Right forelimb (tissue), 1 donor: Measurements from ENCODE around the gene AGTPBP1.

Experiments used
- DNase-seq: peaks from one replicate; pipeline ENCODE4 v3.0.0-alpha.2; 2018

The AGTPBP1 gene

DNA sequence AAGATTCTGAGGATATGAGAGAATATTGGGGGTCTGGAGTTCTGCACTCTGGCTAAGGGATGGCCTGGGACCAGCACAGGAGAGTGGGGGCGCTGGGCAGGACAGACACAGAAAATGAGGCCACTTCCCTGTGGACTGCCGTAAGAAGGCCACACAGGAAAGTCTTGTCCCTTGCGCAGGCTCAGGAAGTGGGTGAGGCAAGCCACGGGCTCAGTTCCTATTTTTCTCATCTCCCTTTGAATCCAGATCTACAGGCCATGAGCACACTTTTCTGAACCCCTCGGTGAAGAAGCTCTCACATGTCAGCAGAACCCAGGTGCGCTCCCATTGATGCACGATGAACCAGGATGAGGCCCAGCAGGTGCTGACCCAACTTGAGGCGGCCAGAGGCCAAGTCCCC, 207.4 kb downstream of the AGTPBP1 start:
- DNase-seq, result no peak

DNA sequence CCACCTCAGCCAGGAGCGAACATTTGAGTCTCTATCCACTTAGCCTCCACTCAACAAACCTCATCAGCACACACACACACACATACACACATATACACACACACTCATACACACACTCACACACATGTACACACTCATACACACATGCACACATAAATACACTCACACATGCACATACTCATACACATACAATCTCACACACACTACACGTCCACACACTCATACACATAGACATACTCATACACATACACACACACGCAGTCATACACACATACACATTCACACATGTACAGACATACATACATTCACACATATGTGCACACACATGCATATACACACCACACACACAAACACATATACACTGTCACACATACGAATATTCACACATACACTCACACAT, 208.2 kb downstream of the AGTPBP1 start:
- DNase-seq, result no peak

DNA sequence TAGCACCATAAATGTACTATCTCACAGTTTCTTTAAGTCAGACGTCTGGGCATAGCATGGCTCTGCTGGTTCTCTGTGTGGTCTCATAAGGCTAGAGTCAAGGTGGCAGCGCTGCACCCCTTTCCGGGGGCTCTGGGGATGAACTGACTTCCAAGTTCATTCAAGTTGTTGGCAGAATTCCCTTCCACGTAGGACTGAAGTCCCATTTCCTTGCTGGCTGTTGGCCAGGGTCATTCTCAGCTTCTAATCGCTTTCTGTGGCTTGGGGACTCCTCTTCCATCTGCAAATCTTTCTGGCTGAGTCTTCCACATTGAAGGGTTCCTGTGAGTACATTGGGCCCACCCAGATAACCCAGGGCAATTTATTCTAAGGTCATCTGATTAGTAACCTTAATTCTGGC, 211.0 kb downstream of the AGTPBP1 start:
- DNase-seq, result no peak

DNA sequence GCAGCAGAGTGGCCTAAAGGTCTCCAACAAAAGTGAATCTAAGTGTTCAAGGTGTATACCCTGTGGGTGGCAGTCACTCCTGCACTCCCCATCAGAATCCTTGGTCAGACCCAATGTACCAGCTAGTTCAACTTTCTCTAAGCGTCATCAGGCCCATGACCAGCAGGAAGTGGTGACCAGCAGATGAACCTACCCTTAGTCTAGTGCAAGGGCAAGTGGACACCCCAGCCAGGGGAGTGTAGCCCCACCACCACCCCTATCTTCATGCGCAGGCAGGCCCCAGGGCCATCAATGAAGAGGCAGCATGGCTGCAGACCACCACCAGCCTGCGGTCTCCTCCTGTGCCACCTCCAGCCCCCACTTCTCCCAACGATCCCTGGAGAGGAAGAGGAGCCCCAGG, 213.1 kb downstream of the AGTPBP1 start:
- no peak for DNase-seq

DNA sequence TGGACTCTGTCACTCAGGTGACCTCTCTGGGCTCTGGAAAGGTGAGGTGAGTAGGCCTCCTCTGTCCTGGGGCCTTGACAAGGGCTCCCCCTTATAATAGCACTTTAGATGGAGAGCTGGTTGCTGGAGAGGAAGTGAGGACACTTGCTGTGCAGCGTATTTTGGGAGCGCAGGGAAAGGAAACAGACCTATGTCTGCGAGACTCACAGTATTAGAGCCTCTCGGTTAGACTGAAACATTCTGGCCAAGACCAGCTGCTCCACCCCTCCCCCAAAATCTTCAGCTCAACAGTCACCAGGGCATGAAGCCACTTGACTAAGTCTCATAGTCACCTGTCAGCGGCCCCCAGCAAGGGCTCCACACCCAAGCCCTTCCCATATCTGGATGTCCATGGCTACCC, 213.6 kb downstream of the AGTPBP1 start:
- no peak for DNase-seq

DNA sequence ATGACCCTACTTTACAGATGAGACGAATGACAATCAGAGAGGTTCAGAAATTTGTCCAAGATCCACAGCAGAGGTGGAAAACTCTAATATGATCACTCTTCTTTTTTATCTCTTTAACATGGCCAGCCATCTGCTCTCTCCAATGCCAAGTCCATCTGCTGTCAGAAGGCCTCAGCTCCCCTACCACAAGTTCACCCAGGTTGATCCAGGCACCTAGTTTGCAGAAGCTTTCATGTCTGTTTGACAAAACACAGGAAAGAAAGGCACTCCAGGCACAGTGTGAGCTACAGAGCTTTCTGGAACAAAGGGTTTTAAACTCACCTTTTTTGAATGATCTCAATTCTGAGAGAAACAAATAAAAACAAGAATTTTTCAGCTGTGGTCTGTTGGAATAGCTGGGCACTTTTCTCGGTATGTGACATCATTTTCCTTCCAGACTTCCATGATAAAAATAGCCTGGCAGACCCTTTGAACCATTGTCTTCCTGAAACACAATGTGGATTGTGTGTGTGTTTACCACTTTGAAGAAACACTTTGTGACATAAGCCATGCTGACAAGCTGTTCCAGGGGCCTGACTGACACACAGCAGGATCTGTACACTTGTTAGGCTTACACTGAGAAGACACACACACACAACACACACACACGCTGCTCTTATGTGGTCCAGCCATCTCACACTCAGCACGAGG, 214.3 kb downstream of the AGTPBP1 start:
- no peak for DNase-seq

DNA sequence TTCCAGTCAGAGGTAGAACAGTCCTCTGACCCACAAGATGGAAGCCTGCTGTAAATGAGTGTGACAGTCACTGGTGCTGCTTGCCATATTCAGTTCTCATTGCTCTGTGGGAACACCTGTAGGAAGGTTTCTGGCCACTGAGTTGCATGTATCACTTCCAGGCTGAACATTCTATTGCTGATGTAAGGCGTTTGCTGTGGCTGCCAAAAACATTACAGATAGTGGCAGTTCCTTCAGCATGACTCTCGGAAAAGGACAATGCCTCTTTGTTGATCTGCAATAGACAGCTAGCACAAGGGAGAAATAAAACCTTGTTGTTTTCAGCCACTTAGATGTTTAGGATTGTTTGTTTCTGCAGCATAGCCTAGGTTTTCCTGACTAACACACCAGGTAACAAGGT, 217.2 kb downstream of the AGTPBP1 start:
- DNase-seq, result no peak

DNA sequence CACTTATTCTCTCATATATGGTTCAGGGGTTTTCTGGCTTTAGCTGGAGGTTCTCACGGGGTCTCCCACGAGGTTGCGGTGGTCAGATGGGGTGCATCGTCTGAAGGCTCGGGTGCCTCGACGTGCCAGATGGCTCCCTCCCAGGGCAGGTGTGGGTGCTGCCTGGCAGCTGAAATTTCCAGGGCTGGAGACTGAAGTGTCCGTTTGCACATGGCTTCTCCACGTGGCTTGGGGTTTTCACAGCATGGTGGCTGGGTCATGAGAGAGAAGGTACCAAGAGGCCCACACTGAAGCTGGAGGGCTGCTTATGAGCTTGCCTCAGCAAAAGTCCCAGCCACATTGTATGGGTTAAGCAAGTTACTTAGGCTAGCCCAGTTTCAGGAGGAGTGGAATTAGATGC, 218.6 kb downstream of the AGTPBP1 start:
- DNase-seq, result no peak

DNA sequence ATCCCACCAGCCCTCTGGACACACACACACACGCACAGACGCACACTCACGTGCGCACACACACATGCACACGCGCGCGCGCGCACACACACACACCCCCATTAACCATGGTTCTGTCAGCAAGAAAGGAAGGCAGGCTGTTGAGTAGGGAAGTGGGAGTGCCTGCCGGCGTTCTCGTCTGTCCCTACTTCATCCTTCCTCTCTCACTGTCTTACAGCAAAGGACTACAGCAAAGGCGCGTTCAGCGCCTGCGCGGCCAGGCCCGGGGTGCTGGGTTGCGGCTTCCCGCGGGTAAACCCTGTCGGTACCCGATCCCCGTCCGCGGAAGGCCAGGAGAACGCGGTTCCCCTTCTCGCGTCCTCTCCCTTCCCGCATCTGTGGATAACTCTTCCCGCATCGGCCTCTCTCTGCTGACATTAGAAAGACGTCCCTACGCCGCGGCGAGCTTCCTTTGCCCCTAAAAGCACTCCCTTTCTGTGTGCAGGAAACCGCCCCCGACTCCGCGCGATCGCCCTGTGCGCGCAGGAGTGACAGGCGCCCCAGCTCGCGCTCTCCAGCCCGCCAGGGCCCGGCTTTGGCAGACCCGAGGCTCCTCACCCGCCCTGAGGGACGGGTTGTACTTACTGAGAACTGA, 219.2 kb downstream of the AGTPBP1 start:
- DNase-seq, result peak; percentile 80

DNA sequence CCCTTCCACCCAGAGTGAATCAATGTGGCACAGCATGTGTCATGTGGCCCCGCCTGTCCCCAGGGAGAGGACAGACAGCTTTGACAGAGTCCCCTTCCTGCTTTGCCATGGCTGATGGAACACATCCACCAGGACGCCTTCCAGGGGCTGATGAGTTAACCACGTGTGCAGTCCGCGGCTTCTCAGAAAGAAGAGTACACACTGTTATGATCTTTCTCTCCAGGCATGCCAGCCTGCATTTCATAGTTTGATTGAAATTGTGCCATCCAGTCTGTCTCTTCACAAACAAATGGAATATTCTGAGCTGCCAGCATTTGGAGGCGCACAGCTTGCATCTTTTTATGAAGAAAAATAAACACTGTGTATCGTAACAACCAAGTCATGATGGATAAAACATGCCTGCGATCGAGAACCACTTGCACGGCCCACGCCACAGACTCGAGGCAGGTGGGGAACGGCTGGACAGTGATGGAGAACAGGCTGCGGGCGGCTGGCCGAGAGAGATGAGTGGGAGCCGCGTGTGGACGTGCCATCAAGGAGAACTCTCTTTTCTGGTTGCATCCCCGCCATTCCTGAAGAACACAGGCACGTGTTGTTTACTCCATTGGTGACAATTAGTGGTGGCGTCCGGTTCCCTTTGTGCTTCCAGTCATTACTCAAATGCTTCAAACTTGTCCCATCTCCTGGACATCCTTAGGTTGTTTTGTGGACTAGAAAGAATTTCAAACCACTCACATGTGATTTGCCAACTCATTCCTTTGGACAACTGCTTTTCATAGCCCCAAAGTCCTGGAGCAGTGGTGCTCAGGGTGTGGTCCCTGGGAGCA, 220.2 kb downstream of the AGTPBP1 start:
- no peak for DNase-seq

DNA sequence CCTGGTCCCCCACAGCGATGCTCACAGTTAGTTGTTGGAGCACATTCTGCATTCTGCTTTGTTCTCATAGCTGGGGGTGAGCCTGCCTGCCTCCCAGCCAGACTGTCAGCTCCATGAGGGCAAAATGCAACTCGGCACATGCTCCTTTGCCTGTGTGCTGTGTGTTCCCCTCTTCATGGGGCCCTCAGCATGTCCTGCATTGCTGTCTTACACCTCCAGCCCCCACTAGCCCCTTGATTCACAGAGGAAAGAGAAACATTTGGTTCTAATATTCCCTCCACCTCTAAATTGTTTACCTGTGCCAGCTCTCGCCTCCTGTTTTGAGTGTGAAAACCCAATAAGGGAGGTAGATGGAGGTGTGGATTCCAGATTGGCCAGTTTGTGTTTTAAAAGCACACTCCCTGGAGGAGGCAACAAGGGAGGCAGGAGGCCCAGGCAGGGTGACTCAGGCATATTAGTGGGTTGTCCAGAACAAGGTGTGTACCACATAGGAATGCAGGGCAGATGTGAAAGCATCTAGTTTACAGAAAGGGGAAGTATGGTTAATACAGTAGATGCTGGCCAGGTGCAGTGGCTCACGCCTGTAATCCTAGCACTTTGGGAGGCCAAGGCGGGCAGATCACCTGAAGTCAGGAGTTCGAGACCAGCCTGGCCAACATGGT, 224.6 kb downstream of the AGTPBP1 start:
- no peak for DNase-seq

DNA sequence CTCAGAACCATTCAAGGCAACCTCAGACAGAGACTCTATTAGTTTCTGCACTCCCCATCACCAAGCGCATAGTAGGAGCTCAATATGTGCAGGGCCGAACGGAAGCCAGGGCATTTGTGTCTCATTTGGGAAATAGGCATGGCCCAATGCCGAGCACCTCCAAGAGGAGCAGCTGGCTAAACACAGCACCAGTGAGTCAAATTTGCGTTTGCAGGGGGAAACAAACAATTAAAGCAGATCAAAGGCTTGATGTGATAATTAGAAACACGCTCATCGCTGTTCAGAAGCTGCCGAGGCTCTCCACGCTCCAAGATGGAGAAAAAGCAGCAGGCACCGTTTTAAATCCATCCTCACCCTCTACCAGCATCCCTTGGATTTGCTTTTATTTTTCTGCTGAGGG, 225.3 kb downstream of the AGTPBP1 start:
- no peak for DNase-seq

DNA sequence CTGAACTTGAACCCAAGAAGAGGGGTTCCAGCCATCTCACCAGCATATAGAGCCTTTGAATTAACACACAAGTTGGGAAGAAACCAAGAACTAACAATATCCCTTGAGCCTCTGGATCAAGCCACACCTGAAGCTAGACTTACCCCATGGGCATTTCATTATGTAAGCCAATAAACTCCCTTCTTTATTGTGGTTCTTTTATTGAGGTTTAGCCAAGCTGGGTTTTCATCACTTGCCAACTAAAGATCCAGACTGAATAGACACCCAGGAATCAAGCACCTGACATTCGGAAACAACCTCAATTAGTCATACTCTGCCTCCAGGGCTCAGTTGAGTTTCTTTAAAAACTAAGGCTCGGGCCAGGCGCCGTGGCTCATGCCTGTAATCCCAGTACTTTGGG, 226.7 kb downstream of the AGTPBP1 start:
- DNase-seq, result no peak

DNA sequence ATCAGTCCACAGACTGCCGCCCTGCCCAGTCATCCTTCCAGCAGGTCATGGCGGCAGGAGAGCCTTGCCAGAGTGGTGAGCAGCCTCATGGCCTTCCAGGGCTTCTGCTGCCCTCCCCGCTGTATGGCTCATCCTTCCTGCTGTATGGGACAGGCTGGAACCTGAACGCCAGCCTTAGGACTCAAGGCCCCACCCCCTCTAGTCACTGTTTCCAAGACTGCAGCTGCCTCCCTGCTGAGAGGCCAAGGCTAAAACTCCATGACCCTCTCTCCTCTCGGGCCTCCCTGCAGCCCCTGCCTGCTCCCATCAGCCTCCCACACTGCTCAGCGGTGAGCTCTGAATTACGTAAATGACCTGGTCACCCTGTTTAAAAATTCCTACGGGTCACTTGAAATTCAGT, 227.5 kb downstream of the AGTPBP1 start:
- DNase-seq, result no peak

DNA sequence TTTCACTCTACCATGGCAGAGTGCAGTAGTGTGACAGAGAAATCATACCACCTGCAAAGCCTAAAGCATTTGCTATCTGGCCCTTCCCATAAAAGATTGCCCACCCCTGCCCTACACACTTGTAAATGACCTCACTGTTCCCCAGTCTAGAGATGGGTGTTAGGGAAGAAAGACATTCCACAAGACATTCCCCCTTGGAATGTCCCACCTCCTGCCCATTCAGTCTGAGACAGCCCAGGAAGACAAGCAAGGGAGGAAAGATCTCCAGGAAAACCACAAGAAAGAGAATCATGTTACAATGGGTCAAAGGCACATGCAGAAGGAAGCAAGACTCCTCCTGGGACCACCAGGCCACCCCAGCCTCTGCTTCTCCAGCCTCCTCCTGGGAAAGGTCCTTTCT, 230.0 kb downstream of the AGTPBP1 start:
- no peak for DNase-seq

DNA sequence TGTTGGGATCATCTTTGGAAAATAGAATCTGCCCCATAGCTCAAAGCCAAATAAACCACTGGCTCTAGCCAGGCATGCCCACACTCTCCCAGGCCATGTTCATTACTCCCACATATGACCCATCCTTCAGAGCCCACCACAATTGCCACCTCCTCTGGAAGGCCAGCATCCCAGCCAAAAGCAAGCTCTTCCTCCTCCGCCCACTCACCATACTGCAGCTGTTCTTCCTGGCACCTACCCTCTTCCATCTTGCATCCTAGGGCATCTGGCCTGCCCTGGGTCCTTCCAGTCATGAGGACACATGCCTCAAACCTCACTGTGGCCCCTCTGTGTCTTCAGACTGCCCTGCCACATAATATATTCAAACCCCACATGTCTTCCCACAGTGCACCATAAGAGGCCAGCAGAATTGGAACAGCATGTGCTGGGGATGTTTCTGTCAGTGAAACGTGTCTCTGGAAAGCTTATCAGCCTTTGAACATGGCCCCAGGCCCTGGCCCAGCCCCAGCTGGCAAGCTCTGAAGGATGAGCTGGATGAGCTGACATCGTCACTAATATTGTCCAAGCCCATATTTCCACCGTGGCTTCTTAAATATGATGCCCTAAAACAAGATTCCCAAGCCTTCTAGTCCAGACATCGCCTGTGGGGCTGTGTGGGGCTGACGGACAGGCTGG, 230.8 kb downstream of the AGTPBP1 start:
- no peak for DNase-seq

DNA sequence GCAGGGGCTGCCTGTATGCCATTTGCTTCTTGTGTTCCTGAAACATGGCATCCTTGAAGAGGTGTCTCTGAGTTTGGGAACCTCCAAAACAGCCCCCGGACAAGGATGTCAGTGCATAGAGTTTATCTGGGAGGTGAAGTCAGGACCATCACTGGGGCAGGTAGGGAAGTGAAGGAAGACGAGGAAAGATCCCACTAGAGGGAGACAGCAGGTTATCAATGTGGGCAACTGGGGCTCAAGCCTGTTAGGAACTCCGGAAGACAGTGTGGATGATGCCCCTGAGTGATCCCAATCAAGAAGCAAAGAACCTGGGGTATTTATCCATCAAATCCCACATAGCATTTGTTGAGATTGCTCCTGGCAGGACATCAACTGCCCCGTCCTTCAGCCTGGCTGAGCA, 233.1 kb downstream of the AGTPBP1 start:
- DNase-seq, result no peak

DNA sequence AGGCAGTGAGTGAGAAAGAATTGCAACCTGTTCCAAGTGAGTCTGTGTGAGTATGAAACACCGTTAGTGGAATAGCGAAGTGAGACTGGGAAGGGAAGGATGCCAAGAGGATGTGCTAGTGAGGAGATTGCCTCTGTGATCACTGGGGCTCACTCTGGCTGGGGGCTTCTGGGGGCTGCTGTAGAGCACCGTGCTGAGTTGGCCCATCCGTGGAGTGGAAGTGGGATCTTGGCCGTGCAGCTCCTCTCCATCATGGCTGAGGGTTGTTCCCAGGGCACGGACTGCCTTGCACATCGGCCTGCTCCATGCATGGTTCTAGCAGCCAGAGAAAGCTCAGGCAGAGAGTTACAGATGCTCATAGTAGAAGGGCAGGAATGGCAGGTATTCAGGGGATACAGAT, 236.1 kb downstream of the AGTPBP1 start:
- DNase-seq, result no peak

DNA sequence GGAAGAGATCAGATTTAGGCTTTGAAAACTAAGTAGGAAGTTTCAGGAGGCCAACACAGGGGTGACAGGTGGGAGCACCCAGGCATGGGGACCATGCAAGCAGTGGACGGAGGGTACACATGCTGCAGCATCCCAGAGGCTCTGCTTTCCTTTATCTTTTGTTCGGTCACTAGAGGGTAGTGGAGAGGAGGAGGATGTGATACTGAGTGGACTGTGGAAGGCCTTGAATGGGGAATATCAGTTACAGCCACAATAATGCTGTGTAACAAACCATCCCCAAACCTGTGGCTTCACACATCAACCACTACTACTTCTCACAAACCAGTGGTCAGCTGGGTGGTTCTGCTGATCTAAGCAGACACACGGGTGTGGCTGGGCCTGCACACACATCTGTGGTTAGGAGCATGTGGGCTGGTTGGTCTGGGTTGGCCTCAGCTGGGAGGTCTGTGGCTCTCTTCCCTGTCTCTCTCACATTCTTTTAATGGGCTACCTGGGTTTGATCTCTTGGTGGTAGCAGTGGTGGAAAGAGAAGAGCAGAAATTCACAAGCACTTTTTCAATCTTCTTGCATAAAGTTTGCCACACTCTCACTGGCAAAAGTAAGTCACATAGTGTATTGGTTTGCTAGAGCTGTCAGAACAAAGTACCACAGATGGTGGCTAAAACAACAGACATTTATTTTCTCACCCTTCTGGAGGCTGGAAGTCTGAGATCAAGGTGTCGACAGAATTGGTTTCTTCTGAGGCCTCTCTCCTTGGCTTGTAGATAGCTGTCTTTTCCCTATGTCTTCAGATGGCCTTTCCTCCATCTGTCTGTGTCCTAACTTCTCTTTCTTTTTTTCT, 238.7 kb downstream of the AGTPBP1 start:
- DNase-seq, result no peak

DNA sequence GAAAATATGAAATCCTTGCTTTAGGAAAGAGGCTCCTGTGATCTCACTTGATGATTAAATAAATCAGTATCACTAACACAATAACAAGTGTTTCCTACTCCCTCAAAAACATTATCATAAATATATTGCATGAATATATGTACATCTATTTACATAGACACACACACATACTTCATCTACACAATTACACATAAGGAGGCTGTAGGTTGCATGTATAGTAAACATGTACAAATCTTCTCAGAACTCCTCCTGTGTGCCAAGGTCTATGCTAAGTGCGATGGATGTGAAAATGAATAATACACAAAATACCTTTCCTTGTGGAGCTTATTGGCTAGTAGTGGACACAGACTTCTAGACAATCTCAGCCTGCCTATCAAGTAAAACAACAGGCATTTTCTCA, 239.9 kb downstream of the AGTPBP1 start:
- no peak for DNase-seq

DNA sequence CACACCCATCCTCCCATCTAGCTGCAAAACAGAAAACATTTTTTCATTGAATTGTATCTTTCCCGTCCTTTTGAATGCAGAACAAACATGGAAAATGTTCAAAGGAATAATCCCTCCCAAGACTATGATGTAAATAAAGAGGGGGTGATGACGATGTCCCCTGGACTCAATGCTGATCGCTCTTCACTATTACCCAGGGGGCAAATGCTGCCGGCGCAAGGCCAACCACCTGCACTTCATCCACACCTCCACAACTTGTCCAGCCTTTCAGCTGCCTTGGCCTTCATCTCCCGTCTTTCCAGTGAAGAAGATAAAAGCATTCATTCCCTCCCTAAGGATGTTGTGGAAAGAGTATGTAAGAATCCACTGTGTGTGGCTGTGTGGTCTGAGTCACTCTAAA, 240.3 kb downstream of the AGTPBP1 start:
- DNase-seq, result no peak
